Osteocyte (in vitro differentiated cells): Measurements from ENCODE around the gene APLF. TPM values are rescaled to one million over a fixed set of nuclear protein-coding genes. Genes with fewer than 3 reads are reported as not detected.
A peak's percentile ranks its signal among the peaks of the same experiment; 100 is the strongest.

Source experiments
- DNase-seq: peaks from one replicate; pipeline ENCODE4 v3.0.0; 2021; ENCODE audit warnings: mixed read lengths; ENCODE audit not compliant: unreplicated experiment; ENCODE audit errors: extremely low spot score
- H3K27ac Mint-ChIP-seq: one replicate; pipeline ENCODE4 v1.8.0; 2021; ENCODE audit warnings: mild to moderate bottlenecking, mixed read lengths; ENCODE audit not compliant: unreplicated experiment
- H3K27me3 Mint-ChIP-seq: one replicate; pipeline ENCODE4 v1.8.0; 2021; ENCODE audit warnings: mixed read lengths; ENCODE audit not compliant: unreplicated experiment
- H3K36me3 Mint-ChIP-seq: one replicate; pipeline ENCODE4 v1.8.0; 2021; ENCODE audit warnings: mixed read lengths; ENCODE audit not compliant: unreplicated experiment
- H3K4me1 Mint-ChIP-seq: one replicate; pipeline ENCODE4 v1.8.0; 2021; ENCODE audit warnings: mixed read lengths; ENCODE audit not compliant: unreplicated experiment
- H3K4me3 Mint-ChIP-seq: one replicate; pipeline ENCODE4 v1.8.0; 2021; ENCODE audit warnings: mild to moderate bottlenecking, moderate library complexity, mixed read lengths; ENCODE audit not compliant: unreplicated experiment
- H3K9me3 Mint-ChIP-seq: one replicate; pipeline ENCODE4 v1.8.0; 2021; ENCODE audit warnings: mixed read lengths; ENCODE audit not compliant: unreplicated experiment
- CTCF ChIP-seq: fragments of 200-600 bp; sonication (generic); IDR thresholded peaks from 2 replicates; pipeline ENCODE4 v1.5.0; 2021; ENCODE audit warnings: antibody characterized with exemption, mild to moderate bottlenecking, moderate library complexity
- total RNA-seq: library from RNA; stranded (reverse); gene quantifications from 2 replicates; pipeline ENCODE4 v1.2.1, GENCODE V29; 2021

The APLF gene
- total RNA-seq, 1 donor from 2014 or later = 6.4 TPM

- H3K27ac Mint-ChIP-seq = no peak overlapping the region
- no peak overlapping the region for H3K4me3 Mint-ChIP-seq
- peaks cover 14% of the 10 kb centered on the region for H3K4me1 Mint-ChIP-seq
- no peak for TF ChIP-seq CTCF
- DNase-seq = no peak
- no peaks in the 10 kb centered on the region for H3K27me3 Mint-ChIP-seq
- no peaks in the 10 kb centered on the region for H3K9me3 Mint-ChIP-seq
- no peaks in the 10 kb centered on the region for H3K36me3 Mint-ChIP-seq
Measured at GRCh38 chr2:68454719-68455118, 12.7 kb upstream of the APLF start.

- H3K36me3 Mint-ChIP-seq = no peaks in the 10 kb centered on the region
- H3K27me3 Mint-ChIP-seq = no peaks in the 10 kb centered on the region
- no peak overlapping the region for H3K4me3 Mint-ChIP-seq
- TF ChIP-seq CTCF = no peak
- H3K27ac Mint-ChIP-seq = no peak overlapping the region
- DNase-seq = no peak
- no peaks in the 10 kb centered on the region for H3K9me3 Mint-ChIP-seq
- H3K4me1 Mint-ChIP-seq = peaks cover 14% of the 10 kb centered on the region
Measured at GRCh38 chr2:68456198-68456597, 11.2 kb upstream of the APLF start.

- H3K36me3 Mint-ChIP-seq = no peaks in the 10 kb centered on the region
- no peak overlapping the region for H3K4me3 Mint-ChIP-seq
- no peak for TF ChIP-seq CTCF
- no peaks in the 10 kb centered on the region for H3K27me3 Mint-ChIP-seq
- no peak for DNase-seq
- peak overlapping the region; percentile 23 for H3K27ac Mint-ChIP-seq
- H3K9me3 Mint-ChIP-seq = no peaks in the 10 kb centered on the region
- peaks cover 14% of the 10 kb centered on the region for H3K4me1 Mint-ChIP-seq
Measured at GRCh38 chr2:68458981-68459380, 8.4 kb upstream of the APLF start.

- Mint-ChIP-seq H3K27ac (no peak overlapping the region), H3K4me3 (no peak overlapping the region), H3K4me1 (peaks cover 26% of the 10 kb centered on the region), H3K9me3 (no peaks in the 10 kb centered on the region), H3K27me3 (no peaks in the 10 kb centered on the region), H3K36me3 (no peaks in the 10 kb centered on the region)
- TF ChIP-seq CTCF = peak; percentile 81
- no peak for DNase-seq
Measured at GRCh38 chr2:68463287-68463877, 4.0 kb upstream of the APLF start.

- H3K36me3 Mint-ChIP-seq = no peaks in the 10 kb centered on the region
- no peaks in the 10 kb centered on the region for H3K27me3 Mint-ChIP-seq
- no peak for TF ChIP-seq CTCF
- H3K27ac Mint-ChIP-seq = no peak overlapping the region
- DNase-seq = no peak
- peaks cover 22% of the 10 kb centered on the region for H3K4me1 Mint-ChIP-seq
- no peak overlapping the region for H3K4me3 Mint-ChIP-seq
- H3K9me3 Mint-ChIP-seq = no peaks in the 10 kb centered on the region
Measured at GRCh38 chr2:68464651-68465050, 2.7 kb upstream of the APLF start.
